Spinal cord (tissue), 10 donors: Measurements from ENCODE around the gene LRP4. TPM values are rescaled to one million over a fixed set of nuclear protein-coding genes. Genes with fewer than 3 reads are reported as not detected.

ENCODE experiments used
- DNase-seq, 6 donors: peaks; one replicate each; pipeline versions ENCODE4 v3.0.0 to v3.0.0-alpha.2; 2013 to 2015; ENCODE audit warnings: low spot score in 6 of 6, low read depth in 4 of 6
- H3K27ac ChIP-seq: one replicate; pipeline ENCODE4 v1.5.1; 2013; ENCODE audit warnings: low read depth, low read length, control low read depth
- H3K27me3 ChIP-seq: one replicate; pipeline ENCODE4 v1.6.1; 2013; ENCODE audit warnings: low read length; ENCODE audit not compliant: control insufficient read depth, insufficient read depth
- H3K36me3 ChIP-seq: one replicate; pipeline ENCODE4 v1.6.1; 2013; ENCODE audit warnings: low read length; ENCODE audit not compliant: control insufficient read depth, insufficient read depth
- H3K4me1 ChIP-seq: one replicate; pipeline ENCODE4 v1.6.1; 2013; ENCODE audit warnings: low read length; ENCODE audit not compliant: control insufficient read depth, insufficient read depth
- H3K4me3 ChIP-seq: one replicate; pipeline ENCODE4 v1.5.1; 2013; ENCODE audit warnings: low read depth, low read length, control low read depth
- H3K9me3 ChIP-seq: one replicate; pipeline ENCODE4 v1.6.1; 2013; ENCODE audit warnings: low read length; ENCODE audit not compliant: control insufficient read depth, insufficient read depth
- WGBS: methylation state at CpG from one replicate; pipeline ENCODE4 v1.1.5; 2013; ENCODE audit warnings: missing lambda C conversion rate; ENCODE audit not compliant: insufficient coverage; 5-methylcytosine and 5-hydroxymethylcytosine counted together
- polyA plus RNA-seq, 2 donors: library from polyadenylated mRNA; unstranded; fragments of 120-200 nt; gene quantifications; one replicate each; pipeline ENCODE4 v1.2.1, GENCODE V29; 2013; ENCODE audit not compliant: insufficient read length in 2 of 2
- total RNA-seq, 2 donors: library from RNA; depleted of rRNA in 1 of 2; stranded (reverse); fragments of 120-200 nt in 1 of 2; fragments of >200 nt in 1 of 2; gene quantifications; one replicate each; pipeline versions ENCODE4 v1.2.3 to v1.2.4, GENCODE V29; 2013 to 2014
- donor health status: healthy.

The LRP4 gene
- total and polyA plus RNA-seq, 4 donors = 17.7 to 72.9 (median 45.5) TPM

DNA sequence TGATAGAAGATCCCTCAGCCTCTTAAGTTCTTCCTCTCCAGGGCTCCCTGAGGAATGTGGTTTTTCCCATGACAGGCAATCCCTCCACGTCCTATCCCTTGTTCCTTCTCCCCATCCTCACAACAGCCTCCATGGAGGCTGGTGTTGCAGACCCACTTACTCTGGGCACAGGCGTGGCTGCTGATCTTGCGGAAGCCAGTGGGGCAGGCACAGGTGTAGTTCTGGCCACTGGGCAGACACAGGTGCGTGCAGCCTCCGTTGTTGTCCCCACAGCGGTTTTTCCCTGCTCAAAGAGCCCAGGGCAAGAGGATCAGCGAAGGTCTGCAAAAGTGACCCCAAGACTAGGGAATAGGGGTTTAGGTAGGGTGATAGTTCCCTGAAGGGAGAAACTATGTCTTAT lies 29.1 kb downstream of the LRP4 start:
- no peaks in the 10 kb centered on the region for H3K27me3 ChIP-seq
- peaks cover 5% of the 10 kb centered on the region for H3K4me1 ChIP-seq
- H3K36me3 ChIP-seq = peaks cover 59% of the 10 kb centered on the region
- 100% methylated on average over 6 of the region's 7 CpGs for WGBS
- no peak overlapping the region for H3K4me3 ChIP-seq
- no peak for DNase-seq
- no peak overlapping the region for H3K27ac ChIP-seq
- H3K9me3 ChIP-seq = no peaks in the 10 kb centered on the region

DNA sequence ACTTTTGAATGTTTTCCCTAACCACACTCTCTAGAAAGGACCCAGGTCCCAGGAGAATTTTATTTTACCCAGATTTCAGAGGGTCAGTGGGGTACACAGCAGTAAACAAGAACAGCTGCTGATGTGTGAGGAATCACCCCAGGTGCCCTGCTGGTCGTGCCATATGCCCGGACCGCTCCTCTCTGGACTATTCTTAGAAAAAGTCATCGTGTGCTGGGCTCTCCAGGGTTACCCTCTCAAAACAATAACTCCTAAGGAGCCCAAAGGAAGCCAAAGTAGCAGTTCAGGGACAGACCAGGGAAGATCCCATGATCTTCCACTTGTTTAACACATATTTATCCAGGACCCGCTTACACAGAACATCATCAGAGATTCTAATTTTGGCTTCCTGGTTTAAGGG lies 29.7 kb downstream of the LRP4 start:
- Histone ChIP-seq H3K9me3 (no peaks in the 10 kb centered on the region), H3K4me1 (peaks cover 5% of the 10 kb centered on the region), H3K36me3 (peaks cover 61% of the 10 kb centered on the region), H3K27me3 (no peaks in the 10 kb centered on the region), H3K4me3 (no peak overlapping the region), H3K27ac (no peak overlapping the region)
- no peak for DNase-seq
- WGBS = 98% methylated on average over 5 of the region's 5 CpGs

DNA sequence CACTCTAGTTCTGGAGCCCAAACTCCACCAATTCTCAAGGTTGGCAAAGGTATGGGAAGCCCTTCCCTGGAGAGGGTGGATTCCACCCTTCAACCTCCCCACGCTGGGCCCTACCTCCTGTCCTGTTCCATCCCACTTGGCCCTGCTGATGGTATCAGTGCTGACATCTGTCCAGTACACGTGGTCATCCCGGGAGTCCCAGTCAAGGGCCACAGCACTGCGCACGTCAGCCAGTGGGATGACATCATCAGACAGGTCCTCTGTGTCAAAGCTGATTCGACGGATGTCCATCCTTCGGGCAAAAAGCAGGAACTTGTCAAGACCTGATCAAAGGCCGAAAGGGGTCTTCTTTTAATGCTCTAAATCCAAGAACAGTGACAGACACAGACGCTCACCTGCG lies 32.1 kb downstream of the LRP4 start:
- WGBS = 95% methylated on average over 11 of the region's 11 CpGs
- no peak for DNase-seq
- no peaks in the 10 kb centered on the region for H3K27me3 ChIP-seq
- no peaks in the 10 kb centered on the region for H3K9me3 ChIP-seq
- peaks cover 62% of the 10 kb centered on the region for H3K36me3 ChIP-seq
- H3K27ac ChIP-seq = no peak overlapping the region
- H3K4me1 ChIP-seq = peaks cover 5% of the 10 kb centered on the region
- no peak overlapping the region for H3K4me3 ChIP-seq

DNA sequence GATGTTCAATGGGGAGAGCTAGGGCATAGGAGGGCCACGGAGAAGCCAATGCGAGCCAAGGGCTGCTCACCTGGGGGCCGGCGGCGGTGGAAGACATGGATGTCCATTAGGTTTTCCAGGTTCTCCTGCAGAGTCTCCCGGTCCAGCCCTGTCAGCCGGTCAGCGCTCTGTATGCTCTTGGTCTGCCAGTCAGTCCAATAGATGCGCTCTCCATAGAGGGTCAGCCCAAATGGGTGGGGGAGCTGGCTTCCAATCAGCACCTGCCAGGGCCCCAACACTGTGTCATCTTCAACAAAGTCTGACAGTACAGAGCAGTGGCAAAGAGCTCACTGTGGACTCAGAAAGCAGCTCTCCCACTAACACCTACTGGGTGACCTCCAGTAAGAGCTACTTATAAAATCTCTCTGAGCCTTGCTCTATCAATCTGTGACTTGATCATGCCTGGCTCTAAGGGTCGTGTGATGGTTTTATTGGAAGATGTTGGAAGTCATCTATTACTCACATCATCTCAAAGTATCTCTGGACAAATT lies 39.2 kb downstream of the LRP4 start:
- Histone ChIP-seq H3K4me3 (no peak overlapping the region), H3K27ac (no peak overlapping the region), H3K4me1 (no peaks in the 10 kb centered on the region), H3K9me3 (no peaks in the 10 kb centered on the region), H3K36me3 (peaks cover 69% of the 10 kb centered on the region), H3K27me3 (no peaks in the 10 kb centered on the region)
- WGBS = 93% methylated on average over 9 of the region's 10 CpGs
- DNase-seq = no peak

DNA sequence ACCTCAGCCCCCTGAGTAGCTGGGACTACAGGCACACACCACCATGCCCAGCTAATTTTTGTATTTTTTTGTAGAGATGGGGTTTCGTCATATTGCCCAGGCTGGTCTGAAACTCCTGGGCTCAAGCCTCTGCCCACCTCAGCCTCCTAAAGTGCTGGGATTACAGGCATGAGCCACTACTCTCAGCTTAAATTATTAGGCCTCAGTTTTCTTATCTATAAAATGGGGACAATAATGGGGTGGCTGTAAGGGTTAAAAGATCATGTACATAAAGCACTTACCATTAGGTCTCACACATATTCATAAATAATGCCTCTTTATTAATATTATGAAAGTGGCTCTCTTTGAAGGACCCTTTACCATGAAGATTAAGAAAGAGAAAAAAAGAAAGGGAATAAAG lies 40.8 kb downstream of the LRP4 start:
- H3K9me3 ChIP-seq = no peaks in the 10 kb centered on the region
- no CpG with 5 or more reads among the region's 1 CpG for WGBS
- DNase-seq = no peak
- peaks cover 69% of the 10 kb centered on the region for H3K36me3 ChIP-seq
- no peak overlapping the region for H3K4me3 ChIP-seq
- no peaks in the 10 kb centered on the region for H3K27me3 ChIP-seq
- no peaks in the 10 kb centered on the region for H3K4me1 ChIP-seq
- no peak overlapping the region for H3K27ac ChIP-seq

DNA sequence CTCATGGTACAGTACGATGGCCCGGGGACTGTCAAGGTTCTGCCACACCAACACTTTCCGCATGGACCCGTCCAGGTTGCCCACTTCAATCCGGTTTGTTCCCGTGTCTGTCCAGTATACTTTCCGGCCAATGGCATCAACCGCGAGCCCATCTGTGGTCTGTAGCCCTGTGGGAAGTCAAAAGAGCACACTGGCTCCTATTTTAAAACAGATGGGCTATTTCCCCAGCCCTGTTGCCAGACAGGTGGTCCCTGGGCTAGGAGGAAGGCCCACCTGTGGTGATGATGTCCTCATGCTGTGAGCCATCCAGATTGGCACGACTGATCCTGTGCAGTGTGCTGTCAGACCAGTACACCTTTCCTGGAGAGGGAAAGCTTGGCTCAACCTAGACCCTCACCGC lies 41.9 kb downstream of the LRP4 start:
- Histone ChIP-seq H3K4me1 (no peaks in the 10 kb centered on the region), H3K4me3 (no peak overlapping the region), H3K27ac (no peak overlapping the region), H3K9me3 (no peaks in the 10 kb centered on the region), H3K27me3 (no peaks in the 10 kb centered on the region), H3K36me3 (peaks cover 71% of the 10 kb centered on the region)
- DNase-seq = no peak
- WGBS = 94% methylated on average over 10 of the region's 11 CpGs

DNA sequence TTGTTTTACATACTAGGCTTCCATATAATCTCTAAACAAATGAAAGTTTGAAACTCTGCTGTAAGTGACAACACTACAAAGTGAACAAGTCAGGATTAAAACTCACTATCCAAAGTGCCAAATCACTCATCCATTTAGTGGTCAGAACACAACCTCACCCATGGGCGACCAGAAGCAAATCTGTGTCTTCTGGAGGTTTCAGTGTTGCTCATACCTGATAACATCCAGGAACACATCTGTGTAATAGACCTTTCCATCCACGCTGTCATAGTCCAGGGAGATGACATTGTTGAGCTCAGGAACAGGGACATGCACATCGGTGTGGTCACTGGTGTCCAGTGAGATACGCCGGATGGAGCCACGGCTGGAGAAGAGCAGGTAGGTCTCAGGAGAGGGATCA lies 43.8 kb downstream of the LRP4 start:
- no peaks in the 10 kb centered on the region for H3K27me3 ChIP-seq
- H3K27ac ChIP-seq = no peak overlapping the region
- 100% methylated on average over 6 of the region's 6 CpGs for WGBS
- H3K4me1 ChIP-seq = no peaks in the 10 kb centered on the region
- H3K4me3 ChIP-seq = no peak overlapping the region
- H3K9me3 ChIP-seq = no peaks in the 10 kb centered on the region
- no peak for DNase-seq
- H3K36me3 ChIP-seq = peaks cover 68% of the 10 kb centered on the region

DNA sequence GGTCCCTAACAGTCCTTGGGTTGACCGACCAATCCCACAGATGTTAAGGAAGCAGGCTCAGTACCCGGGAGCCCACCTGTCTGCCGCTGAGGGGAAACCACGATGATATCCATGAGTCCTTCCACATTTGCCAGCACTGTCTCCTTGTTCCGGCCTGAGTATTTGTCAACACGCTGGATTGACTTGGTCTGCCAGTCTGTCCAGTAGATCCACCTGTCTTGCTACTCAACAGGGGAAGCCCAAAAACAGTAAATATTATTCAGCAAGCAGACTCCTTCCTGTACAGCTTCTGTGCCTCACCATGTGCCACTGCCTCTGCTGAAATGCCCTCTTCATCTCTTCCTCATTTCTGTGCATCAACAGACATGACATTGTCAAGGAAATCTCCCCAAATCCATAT lies 49.4 kb downstream of the LRP4 start:
- H3K36me3 ChIP-seq = peaks cover 55% of the 10 kb centered on the region

DNA sequence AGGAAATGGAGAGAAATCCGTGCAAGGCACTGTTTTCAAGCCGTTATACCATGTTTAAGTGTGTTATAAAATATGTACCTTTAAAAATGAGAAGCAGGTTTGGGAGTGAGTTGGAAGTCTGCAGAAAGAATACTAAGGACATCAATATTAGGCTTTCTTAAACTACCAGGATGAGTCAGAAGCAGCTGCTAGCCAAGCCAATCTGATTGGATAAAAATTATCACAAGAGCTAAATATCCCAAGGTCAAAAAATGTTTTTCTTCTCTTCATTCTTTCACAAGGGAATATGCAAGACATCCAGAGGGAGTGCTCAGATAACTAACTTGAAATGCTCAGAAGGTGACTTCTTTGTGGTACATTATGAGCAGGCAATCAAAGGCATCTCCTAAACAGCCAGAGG lies 53.0 kb downstream of the LRP4 start:
- Histone ChIP-seq H3K27ac (no peak overlapping the region), H3K4me1 (no peaks in the 10 kb centered on the region), H3K27me3 (no peaks in the 10 kb centered on the region), H3K9me3 (no peaks in the 10 kb centered on the region), H3K4me3 (no peak overlapping the region), H3K36me3 (peaks cover 43% of the 10 kb centered on the region)
- WGBS = 86% methylated on average over 1 of the region's 2 CpGs
- no peak for DNase-seq

More for the DNA sequence above, 49.4 kb downstream of the LRP4 start:
- Histone ChIP-seq H3K4me1 (no peaks in the 10 kb centered on the region), H3K27me3 (no peaks in the 10 kb centered on the region), H3K9me3 (no peaks in the 10 kb centered on the region), H3K27ac (no peak overlapping the region), H3K4me3 (no peak overlapping the region)
- 96% methylated on average over 6 of the region's 6 CpGs for WGBS
- DNase-seq = no peak

DNA sequence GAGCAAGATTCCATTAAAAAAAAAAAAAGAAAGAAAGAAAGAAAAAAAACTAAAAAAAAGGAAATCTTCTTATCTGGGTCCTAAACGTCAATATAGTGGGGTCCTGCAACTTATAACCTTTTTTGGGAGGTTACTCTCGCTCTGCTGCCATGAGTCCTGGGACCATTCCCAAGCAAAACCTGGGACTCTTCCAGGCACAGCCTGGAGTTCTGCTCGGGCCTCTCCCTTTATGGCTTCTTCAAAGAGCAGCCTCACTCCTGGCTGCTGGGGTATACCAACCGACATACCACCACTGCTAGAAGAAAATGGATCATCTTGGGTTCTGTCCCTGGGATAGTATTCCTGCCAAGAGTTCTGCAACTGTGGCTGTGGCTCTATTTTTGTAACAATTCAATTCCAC lies 58.1 kb downstream of the LRP4 start:
- DNase-seq = peak in 1 of 6 donors; percentile 11
- Histone ChIP-seq H3K36me3 (peaks cover 28% of the 10 kb centered on the region), H3K4me3 (no peak overlapping the region), H3K4me1 (no peaks in the 10 kb centered on the region), H3K9me3 (no peaks in the 10 kb centered on the region), H3K27me3 (no peaks in the 10 kb centered on the region), H3K27ac (no peak overlapping the region)
- WGBS = 78% methylated on average over 4 of the region's 4 CpGs
